Hematopoietic multipotent progenitor cell treated with erythropoietin and hydrocortisone succinate and interleukin-3 and kit ligand, for 4 days (in vitro differentiated cells): ENCODE data around the gene ENOX1.

Experiments used
- DNase-seq: peaks from one replicate; pipeline ENCODE4 v3.0.0-alpha.2; 2015

Gene ENOX1

GRCh38 chr13:43584751-43585150 is 202.0 kb downstream of the ENOX1 start:
- no peak for DNase-seq

- DNase-seq: no peak
Measured at GRCh38 chr13:43583321-43583720, 203.5 kb downstream of the ENOX1 start.

DNA sequence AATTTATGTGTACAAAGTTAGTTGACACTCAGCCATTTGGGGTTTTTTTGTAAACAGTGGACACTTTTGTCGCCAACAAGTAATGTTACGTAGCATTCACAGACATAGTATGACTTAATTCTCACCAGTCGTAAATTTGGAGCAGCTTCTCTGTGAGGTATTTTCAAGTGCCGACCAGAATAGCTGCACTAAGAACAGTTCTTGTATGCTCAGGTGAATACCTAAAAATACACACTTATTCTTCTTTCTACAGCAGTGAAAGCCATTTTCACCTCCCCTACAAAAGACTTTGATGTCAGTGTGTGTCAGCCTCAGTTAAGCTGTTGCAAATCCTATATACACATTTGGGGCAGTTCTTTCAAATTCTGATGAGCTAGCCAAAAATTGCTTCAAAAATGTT is 206.5 kb downstream of the ENOX1 start:
- DNase-seq: no peak

- no peak for DNase-seq
Measured at GRCh38 chr13:43579321-43579720, 207.5 kb downstream of the ENOX1 start.

GRCh38 chr13:43574605-43575004 is 212.2 kb downstream of the ENOX1 start:
- peak; percentile 49 for DNase-seq

- DNase-seq: peak; percentile 26
Measured at GRCh38 chr13:43573802-43574514, 212.8 kb downstream of the ENOX1 start.

GRCh38 chr13:43573361-43573740 is 213.4 kb downstream of the ENOX1 start:
- DNase-seq: no peak

- DNase-seq: peak; percentile 9
Measured at GRCh38 chr13:43572656-43573360, 214.0 kb downstream of the ENOX1 start.

GRCh38 chr13:43569658-43570057 is 217.1 kb downstream of the ENOX1 start:
- no peak for DNase-seq

- no peak for DNase-seq
Measured at GRCh38 chr13:43567608-43568007, 219.2 kb downstream of the ENOX1 start.

DNA sequence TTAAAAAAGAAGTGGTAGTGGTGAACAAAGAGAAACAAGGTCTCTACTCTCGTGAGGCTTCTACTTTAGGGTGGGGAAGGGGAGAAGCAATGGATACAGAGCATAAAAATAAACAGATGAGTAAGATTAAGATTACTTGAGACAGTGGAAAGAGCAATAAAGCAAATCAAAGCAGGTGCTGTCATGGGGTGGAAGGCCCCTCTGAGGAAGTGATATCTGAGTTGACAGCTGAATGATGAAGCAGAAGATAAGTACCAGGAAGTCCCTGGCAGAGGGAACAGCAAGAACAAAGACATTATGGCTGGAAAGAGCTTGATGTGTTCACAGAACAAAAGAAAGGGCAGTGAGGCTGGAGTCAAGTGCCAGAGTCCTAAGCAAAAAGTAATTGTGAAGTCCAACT is 221.8 kb downstream of the ENOX1 start:
- peak; percentile 11 for DNase-seq

GRCh38 chr13:43561081-43561480 is 225.7 kb downstream of the ENOX1 start:
- no peak for DNase-seq

- DNase-seq: no peak
Measured at GRCh38 chr13:43558939-43559338, 227.8 kb downstream of the ENOX1 start.

DNA sequence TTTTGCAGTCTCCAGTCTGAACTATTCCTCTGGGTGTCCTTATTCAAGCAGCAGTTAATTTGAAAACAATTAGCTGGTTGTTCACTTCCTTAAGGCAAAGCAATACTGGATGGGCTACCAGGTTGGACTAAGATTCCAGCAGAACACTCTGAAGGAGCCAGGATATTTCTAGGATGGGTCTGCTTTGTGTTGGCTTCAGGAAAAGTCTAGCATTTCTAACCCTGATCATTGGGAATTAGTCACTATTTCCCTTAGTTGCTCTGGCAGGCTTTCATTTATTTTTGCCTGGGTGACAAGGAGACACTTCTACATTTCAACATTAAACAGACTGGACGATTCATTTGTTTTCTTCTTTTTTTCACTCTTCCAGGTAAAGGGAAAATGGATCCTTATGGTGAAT is 228.4 kb downstream of the ENOX1 start:
- DNase-seq: no peak

GRCh38 chr13:43555667-43556066 is 231.1 kb downstream of the ENOX1 start:
- DNase-seq: no peak

DNA sequence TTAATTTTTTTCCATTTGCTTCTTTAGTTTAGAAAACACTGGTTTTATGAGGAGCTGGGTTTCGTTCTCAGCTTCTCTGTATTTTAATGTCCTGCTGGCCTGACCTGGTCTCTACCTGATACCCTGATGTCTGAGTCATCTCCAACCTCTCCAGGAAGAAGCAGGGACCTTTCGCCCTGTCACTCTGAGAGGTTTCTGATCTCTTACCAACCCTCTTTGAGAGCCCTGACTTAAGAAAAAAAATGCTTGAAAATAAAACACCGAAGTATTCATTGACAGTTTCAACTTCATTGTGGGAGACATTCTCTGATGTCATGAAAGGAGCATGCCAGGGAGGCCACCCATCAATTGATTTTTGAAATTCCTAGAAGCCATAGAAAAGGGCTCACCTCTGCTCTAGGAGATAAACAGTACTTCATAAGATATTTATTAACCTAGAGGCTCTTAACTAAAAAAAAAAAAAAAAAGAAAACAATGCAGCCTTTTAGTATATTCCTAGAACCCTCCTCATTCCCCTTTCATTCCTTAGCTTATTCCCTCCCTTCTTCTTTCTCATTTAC is 234.8 kb downstream of the ENOX1 start:
- DNase-seq: no peak

DNA sequence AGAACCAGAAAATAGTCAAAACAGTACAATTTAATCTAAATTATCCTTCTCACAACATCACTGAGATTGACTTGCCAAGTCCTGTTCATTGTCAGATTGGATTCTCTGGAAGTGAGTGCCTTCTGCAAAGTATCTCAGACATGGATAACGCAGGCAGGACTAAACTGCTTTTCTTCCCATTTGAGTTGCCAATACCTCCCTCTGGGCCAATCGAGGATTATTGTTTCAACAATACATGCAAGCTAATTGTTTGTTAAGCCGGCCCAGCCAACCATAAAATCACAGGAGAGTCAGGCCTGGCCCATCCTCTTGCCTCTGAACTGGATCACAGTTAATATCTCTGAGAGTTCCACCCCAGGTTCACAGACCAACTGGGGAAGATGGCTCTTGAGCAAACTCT is 240.0 kb downstream of the ENOX1 start:
- no peak for DNase-seq

- peak; percentile 79 for DNase-seq
Measured at GRCh38 chr13:43546251-43546650, 240.5 kb downstream of the ENOX1 start.

DNA sequence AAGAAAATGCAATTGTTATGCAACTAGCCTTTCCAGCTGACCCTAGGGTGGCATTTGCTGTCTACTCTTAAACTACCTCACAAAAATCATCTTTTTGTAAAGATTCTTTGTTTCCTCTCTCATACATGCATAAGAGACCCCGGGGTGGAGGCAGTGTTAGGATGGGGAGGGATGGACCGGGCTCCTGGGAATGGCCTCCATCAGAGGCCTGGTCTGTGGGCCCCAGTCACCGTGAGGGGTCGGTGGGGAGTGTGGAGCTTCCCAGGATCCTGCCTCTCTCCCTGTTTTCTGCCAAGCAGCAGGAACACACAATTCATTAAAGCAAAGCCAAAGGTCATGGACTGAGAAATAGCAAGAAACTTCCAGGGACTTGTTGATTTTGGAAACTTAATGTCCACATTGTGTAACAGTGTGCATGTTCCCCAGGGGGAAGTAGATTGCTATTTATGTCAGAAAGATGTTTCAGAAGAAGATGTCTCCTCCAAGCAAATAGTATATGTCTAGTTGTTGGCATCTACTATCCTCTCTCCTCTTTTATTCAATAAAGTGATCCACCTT is 241.4 kb downstream of the ENOX1 start:
- peak; percentile 4 for DNase-seq

- DNase-seq: peak; percentile 7
Measured at GRCh38 chr13:43544631-43545030, 242.1 kb downstream of the ENOX1 start.

- no peak for DNase-seq
Measured at GRCh38 chr13:43544011-43544410, 242.8 kb downstream of the ENOX1 start.

GRCh38 chr13:43543331-43543730 is 243.4 kb downstream of the ENOX1 start:
- no peak for DNase-seq

DNA sequence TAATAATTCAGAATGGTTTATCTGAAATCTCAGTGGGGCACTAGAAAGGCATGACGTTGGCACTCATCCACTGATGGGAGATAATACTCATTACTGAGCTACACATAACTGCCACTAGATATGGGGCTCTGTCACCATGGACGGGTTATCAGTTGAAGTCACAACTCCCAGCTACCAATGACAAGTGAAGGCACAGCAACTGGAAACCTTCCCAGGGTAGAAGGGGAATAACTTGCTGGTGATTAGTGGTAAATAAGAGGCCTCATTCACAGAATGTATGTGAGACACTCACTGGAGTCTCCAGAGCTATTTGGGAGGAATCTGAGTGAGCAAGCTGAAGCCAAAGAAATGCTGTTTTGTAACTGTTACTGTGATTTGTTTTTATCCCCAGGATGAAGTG is 249.6 kb downstream of the ENOX1 start:
- peak; percentile 53 for DNase-seq

GRCh38 chr13:43529796-43530195 is 257.0 kb downstream of the ENOX1 start:
- no peak for DNase-seq
